HCT116 (cell line): ENCODE results near the gene TEX10.

Experiments used
- CBX3 ChIP-seq: IDR thresholded peaks from 2 replicates; pipeline ENCODE4 v1.6.1; 2012; ENCODE audit warnings: low read depth
- EGR1 ChIP-seq: IDR thresholded peaks from 2 replicates; pipeline ENCODE4 v1.6.1; 2012; ENCODE audit warnings: low read depth
- EZH2 ChIP-seq: fragments of 200-600 bp; sonication (generic); IDR thresholded peaks from 2 replicates; pipeline ENCODE4 v1.6.1; 2017; ENCODE audit warnings: antibody characterized with exemption, mixed run types
- POLR2AphosphoS5 ChIP-seq: IDR thresholded peaks from 2 replicates; pipeline ENCODE4 v1.6.1; 2011; ENCODE audit warnings: mild to moderate bottlenecking, low read depth, low read length, moderate library complexity
- TF ChIP-seq, protein P1 (sequence below), 3 experiments: fragments of 200-600 bp in 1 of 3; sonication (generic) in 1 of 3; IDR thresholded peaks in 2 of 3; conservative IDR thresholded peaks in 1 of 3; 2 replicates each; pipeline ENCODE4 v1.5.1; 2012 to 2017; ENCODE audit warnings: low read depth in 2 of 3, low read length in 2 of 3, antibody characterized with exemption in 1 of 3, borderline replicate concordance in 1 of 3, control low read depth in 1 of 3, mild to moderate bottlenecking in 1 of 3, mixed read lengths in 1 of 3, mixed run types in 1 of 3, moderate library complexity in 1 of 3; ENCODE audit not compliant: insufficient read depth in 1 of 3
- TF ChIP-seq, protein P2 (sequence below): IDR thresholded peaks from 2 replicates; pipeline ENCODE4 v1.6.1; 2012; ENCODE audit warnings: low read depth

DNA sequence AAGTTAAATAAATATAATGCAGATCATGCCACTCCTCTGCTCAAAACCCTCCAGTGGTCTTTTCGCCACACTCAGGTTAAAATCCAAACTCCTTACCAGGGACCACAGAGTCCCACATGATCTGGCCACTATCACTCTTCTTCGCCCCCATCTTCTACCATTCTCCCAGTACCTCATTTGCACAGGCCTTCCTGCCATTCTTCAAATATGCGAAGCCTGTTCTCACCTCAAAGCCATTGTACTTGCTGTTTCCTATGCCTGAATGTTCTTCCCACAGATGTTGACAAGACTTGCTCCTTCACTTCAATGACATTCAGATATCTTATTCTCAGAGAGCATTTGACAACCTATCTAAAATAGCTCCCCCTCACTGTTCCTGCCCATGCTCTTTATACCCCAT lies 10.9 kb downstream of the TEX10 start:
- TF ChIP-seq POLR2AphosphoS5 (no peak), EGR1 (no peak), CBX3 (no peak), EZH2 (no peak)
- TF ChIP-seq, protein P1, sequence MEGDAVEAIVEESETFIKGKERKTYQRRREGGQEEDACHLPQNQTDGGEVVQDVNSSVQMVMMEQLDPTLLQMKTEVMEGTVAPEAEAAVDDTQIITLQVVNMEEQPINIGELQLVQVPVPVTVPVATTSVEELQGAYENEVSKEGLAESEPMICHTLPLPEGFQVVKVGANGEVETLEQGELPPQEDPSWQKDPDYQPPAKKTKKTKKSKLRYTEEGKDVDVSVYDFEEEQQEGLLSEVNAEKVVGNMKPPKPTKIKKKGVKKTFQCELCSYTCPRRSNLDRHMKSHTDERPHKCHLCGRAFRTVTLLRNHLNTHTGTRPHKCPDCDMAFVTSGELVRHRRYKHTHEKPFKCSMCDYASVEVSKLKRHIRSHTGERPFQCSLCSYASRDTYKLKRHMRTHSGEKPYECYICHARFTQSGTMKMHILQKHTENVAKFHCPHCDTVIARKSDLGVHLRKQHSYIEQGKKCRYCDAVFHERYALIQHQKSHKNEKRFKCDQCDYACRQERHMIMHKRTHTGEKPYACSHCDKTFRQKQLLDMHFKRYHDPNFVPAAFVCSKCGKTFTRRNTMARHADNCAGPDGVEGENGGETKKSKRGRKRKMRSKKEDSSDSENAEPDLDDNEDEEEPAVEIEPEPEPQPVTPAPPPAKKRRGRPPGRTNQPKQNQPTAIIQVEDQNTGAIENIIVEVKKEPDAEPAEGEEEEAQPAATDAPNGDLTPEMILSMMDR (IDR thresholded peaks at IDR 0.05 in 2 of 3, conservative IDR thresholded peaks at IDR 0.05 in 1 of 3; ENCODE audit: borderline replicate concordance in 1 of 3, insufficient read depth in 1 of 3, low read depth in 2 of 3, low read length in 2 of 3), result no peak
- TF ChIP-seq, protein P2, sequence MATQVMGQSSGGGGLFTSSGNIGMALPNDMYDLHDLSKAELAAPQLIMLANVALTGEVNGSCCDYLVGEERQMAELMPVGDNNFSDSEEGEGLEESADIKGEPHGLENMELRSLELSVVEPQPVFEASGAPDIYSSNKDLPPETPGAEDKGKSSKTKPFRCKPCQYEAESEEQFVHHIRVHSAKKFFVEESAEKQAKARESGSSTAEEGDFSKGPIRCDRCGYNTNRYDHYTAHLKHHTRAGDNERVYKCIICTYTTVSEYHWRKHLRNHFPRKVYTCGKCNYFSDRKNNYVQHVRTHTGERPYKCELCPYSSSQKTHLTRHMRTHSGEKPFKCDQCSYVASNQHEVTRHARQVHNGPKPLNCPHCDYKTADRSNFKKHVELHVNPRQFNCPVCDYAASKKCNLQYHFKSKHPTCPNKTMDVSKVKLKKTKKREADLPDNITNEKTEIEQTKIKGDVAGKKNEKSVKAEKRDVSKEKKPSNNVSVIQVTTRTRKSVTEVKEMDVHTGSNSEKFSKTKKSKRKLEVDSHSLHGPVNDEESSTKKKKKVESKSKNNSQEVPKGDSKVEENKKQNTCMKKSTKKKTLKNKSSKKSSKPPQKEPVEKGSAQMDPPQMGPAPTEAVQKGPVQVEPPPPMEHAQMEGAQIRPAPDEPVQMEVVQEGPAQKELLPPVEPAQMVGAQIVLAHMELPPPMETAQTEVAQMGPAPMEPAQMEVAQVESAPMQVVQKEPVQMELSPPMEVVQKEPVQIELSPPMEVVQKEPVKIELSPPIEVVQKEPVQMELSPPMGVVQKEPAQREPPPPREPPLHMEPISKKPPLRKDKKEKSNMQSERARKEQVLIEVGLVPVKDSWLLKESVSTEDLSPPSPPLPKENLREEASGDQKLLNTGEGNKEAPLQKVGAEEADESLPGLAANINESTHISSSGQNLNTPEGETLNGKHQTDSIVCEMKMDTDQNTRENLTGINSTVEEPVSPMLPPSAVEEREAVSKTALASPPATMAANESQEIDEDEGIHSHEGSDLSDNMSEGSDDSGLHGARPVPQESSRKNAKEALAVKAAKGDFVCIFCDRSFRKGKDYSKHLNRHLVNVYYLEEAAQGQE, result no peak
